ENCODE measurements around the gene SCGB1A1.

SCGB1A1 gene

DNA sequence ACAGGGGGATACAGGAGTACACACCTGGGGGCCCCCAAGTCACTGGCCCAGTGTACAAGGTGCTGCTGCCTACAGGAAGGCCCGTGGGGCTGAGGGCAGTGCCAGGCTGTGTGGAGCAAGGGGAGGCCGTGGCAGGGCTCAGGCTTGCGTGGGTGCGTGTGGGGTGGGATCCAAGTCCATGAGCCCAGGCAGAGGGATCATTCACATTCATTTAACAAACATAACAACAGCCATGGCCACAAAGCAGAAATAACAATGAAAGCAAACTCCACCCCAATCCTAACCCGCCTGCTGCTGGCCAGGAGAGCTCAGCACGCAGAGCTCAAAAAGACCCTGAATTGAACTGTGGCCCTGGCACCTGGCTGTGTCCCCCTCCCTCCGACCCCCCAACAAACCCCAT is 17.0 kb upstream of the SCGB1A1 start:
- FAIRE-seq (no peak), DNase-seq (ENCODE audit: insufficient read length, low spot score) (peak; percentile 0)
- TF ChIP-seq, protein P1, sequence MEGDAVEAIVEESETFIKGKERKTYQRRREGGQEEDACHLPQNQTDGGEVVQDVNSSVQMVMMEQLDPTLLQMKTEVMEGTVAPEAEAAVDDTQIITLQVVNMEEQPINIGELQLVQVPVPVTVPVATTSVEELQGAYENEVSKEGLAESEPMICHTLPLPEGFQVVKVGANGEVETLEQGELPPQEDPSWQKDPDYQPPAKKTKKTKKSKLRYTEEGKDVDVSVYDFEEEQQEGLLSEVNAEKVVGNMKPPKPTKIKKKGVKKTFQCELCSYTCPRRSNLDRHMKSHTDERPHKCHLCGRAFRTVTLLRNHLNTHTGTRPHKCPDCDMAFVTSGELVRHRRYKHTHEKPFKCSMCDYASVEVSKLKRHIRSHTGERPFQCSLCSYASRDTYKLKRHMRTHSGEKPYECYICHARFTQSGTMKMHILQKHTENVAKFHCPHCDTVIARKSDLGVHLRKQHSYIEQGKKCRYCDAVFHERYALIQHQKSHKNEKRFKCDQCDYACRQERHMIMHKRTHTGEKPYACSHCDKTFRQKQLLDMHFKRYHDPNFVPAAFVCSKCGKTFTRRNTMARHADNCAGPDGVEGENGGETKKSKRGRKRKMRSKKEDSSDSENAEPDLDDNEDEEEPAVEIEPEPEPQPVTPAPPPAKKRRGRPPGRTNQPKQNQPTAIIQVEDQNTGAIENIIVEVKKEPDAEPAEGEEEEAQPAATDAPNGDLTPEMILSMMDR (IDR thresholded peaks at IDR 0.05; ENCODE audit: insufficient read depth, missing control alignments), result no peak

DNA sequence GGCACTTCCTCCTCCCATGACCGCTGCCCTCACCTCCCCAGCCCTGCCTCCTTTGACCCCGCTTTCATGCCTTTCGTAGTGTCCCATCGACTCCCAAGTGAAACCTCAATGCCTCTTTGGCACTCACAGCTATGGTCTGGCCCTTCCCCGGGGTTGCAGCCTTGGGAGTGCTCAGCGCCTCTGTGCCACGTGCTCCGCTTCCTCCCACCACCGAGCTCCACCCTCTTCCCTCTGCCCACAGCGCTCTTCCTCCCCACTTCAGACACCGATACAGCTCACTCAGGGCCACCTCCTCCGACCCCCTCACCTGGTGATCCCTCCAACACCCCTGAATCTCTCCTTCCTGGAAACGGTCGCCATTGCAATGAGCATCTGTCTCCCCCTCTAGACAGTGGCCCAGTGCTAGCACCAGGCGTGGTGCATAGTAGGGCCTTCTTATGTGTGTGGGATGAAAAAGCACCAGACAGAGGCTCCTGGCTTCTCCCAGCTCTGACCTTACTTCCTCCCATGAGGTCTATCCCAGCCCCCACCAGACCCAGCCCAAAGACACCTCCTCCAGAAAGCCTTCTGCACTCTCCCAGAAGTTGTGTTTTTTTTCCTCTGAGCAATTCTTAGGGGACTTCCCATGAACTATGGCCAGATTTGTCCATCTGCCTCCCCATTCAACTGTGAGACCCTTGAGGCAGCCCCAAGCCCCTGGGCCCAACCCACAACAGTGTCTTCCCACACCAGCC is 16.4 kb upstream of the SCGB1A1 start:
- TF ChIP-seq, protein P1 (IDR thresholded peaks at IDR 0.05; ENCODE audit: insufficient read depth, missing control alignments), result no peak
- FAIRE-seq (no peak), DNase-seq (ENCODE audit: insufficient read length, low spot score) (peak; percentile 16)

DNA sequence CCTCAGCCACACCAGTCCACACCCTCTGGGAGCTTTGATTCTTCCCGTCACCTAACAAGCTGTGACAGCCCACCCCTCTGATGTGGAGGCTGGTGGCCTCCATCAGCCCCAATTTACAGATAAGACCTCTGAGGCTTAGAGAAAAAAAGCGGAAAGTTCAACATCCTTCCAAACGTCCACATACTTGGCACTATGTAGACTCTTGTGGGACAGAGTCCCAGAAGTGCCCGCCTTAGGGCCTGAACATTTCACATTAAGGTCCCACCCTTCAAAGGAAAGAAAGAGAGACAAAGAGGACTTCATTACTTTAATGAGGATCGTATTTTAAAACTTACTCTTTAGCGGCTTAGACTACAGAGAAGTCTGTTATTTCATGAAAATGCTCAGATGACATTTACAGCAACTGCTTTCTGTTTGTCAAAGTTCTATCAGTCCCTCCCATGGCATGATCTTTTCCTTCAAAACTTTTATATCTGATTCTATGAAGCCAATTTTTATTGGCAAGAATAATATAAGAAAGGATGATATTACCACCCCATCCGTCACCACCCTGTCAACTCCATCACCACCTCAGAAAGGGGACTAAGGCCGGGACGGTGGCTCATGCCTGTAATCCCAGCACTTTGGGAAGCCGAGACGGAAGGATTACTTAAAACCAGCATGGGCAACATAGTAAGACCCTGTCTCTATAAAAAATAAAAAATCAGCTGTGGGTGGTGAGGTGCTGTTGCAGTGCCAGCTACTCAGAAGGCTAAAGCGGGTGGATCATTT is 15.7 kb upstream of the SCGB1A1 start:
- TF ChIP-seq, protein P1 (IDR thresholded peaks at IDR 0.05; ENCODE audit: insufficient read depth, missing control alignments), result no peak
- FAIRE-seq (no peak), DNase-seq (ENCODE audit: insufficient read length, low spot score) (peak; percentile 11)

DNA sequence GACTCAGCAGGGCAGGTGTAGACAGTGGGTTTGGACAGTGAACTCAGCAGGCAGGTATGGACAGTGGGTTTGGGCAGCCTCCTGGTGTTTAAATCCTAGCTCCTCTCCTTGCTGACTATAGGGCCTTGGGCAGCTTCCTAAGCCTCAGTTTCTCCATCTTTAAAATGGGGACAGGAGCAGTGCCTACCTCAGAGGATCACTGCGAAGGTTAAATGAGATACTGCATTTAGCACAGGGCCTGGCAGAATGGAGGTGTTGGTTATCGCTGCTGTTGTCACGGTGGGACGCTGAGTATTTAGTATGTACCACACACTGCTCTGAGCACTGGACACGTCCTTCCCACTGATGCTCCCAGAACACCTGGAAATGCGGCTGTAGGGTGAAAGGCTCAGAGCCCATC is 14.4 kb upstream of the SCGB1A1 start:
- FAIRE-seq (no peak), DNase-seq (ENCODE audit: insufficient read length, low spot score) (peak; percentile 1)
- TF ChIP-seq, protein P1 (IDR thresholded peaks at IDR 0.05; ENCODE audit: insufficient read depth, missing control alignments), result no peak

DNA sequence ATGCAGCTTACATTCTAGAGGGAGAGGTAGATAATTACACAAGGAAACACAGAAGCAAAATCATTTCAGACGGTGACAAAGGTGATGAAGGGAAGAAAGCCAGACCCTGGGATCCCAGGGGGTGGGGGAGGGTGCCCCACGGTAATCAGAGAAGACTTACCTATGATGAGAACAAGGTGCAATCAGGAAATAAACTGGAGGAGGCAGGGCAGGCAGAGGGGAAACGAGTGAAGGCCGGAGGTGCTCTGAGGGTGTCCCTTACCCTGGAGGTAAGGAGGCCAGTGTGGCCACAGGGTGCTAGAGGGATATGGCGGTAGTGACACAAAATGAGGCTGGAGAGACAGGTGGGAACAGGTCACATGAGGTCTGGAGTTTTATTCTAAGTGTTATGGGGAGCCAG is 13.9 kb upstream of the SCGB1A1 start:
- DNase-seq (ENCODE audit: insufficient read length, low spot score) (peak; percentile 7), FAIRE-seq (no peak)
- TF ChIP-seq, protein P1 (IDR thresholded peaks at IDR 0.05; ENCODE audit: insufficient read depth, missing control alignments), result no peak

DNA sequence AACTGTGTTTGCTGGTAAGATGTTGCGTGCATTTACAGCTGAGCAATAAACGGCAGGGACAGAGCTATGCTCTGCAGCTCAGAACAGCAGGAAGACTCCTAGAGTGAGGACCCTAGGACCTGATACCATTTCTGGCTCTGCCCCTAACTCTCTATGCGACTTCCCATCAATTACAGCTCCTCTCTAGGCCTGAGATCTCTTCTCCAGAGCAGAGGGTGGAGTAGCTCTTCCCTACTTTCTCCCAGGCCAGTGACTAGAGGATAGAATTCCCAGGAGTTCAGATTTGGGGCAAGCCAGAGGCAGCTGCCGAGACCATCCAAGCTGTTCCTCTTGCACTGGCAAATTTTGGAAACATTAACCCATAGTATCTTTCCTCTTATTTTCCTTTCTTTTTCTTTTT is 12.8 kb upstream of the SCGB1A1 start:
- TF ChIP-seq, protein P1 (IDR thresholded peaks at IDR 0.05; ENCODE audit: insufficient read depth, missing control alignments), result no peak
- no peak for DNase-seq (ENCODE audit: insufficient read length, low spot score)
- FAIRE-seq, result no peak

DNA sequence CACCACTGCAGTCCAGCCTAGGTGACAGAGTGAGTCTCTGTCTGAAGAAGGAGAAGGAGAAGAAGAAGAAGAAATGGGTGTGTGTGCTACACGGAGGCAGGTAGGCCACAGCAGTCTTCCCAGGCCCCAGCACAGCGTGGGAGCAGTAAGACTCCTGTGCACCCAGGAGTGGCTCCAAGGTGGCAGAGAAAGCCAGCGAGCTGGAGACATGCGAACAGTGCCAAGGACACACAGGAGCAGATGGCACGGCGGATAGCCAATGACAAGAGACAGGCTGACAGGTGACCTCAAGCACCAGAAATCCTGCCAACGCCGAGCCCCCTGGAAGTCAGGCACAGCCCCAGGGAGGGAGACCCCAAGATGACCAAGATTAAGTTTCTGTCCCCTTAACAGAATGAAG is 9.0 kb upstream of the SCGB1A1 start:
- no peak for DNase-seq (ENCODE audit: insufficient read length, low spot score)

More for the DNA sequence above, 9.0 kb upstream of the SCGB1A1 start:
- TF ChIP-seq, protein P1 (IDR thresholded peaks at IDR 0.05; ENCODE audit: insufficient read depth, missing control alignments), result no peak
- no peak for FAIRE-seq
